OCI-LY1 (cell line): ENCODE data around the gene LBX1.

Source experiments
- H2AFZ ChIP-seq: fragments of 200-600 bp; sonication (generic), shearing (Covaris generic); 2 replicates; pipeline ENCODE4 v1.6.0; 2014; ENCODE audit warnings: antibody characterized with exemption, mild to moderate bottlenecking, low read length
- H3F3A ChIP-seq: fragments of 200-600 bp; sonication (generic), shearing (Covaris generic); 2 replicates; pipeline ENCODE4 v1.6.0; 2014; ENCODE audit warnings: mild to moderate bottlenecking, antibody characterized with exemption, low read length, moderate library complexity; ENCODE audit not compliant: insufficient read depth
- H3K27ac ChIP-seq: fragments of 200-600 bp; sonication (generic); 2 replicates; pipeline ENCODE4 v1.5.1; 2014; ENCODE audit warnings: low read length, mixed run types, mild to moderate bottlenecking, low read depth; ENCODE audit not compliant: poor library complexity, severe bottlenecking
- H3K27me3 ChIP-seq: fragments of 200-600 bp; sonication (generic); 2 replicates; pipeline ENCODE4 v1.6.0; 2014; ENCODE audit warnings: antibody characterized with exemption, mild to moderate bottlenecking, low read length, moderate library complexity; ENCODE audit not compliant: insufficient read depth
- H3K36me3 ChIP-seq: fragments of 200-600 bp; sonication (generic); 2 replicates; pipeline ENCODE4 v1.6.1; 2014; ENCODE audit warnings: mild to moderate bottlenecking, antibody characterized with exemption, low read length, moderate library complexity, mixed read lengths; ENCODE audit not compliant: insufficient read depth
- H3K4me1 ChIP-seq: fragments of 200-600 bp; sonication (generic); 2 replicates; pipeline ENCODE4 v1.5.1; 2014; ENCODE audit warnings: mild to moderate bottlenecking, low read length, moderate library complexity; ENCODE audit not compliant: insufficient read depth, severe bottlenecking
- H3K4me2 ChIP-seq: fragments of 200-600 bp; sonication (generic), shearing (Covaris generic); 2 replicates; pipeline ENCODE4 v1.6.1; 2014; ENCODE audit warnings: low read length
- H3K4me3 ChIP-seq: fragments of 200-600 bp; sonication (generic); 2 replicates; pipeline ENCODE4 v1.5.1; 2014; ENCODE audit warnings: low read length, low read depth, mild to moderate bottlenecking, mixed read lengths; ENCODE audit not compliant: poor library complexity, severe bottlenecking
- H3K79me2 ChIP-seq: fragments of 200-600 bp; shearing (Covaris generic); 2 replicates; pipeline ENCODE4 v1.6.1; 2016; ENCODE audit warnings: mixed run types, low read length, mixed read lengths; ENCODE audit not compliant: insufficient read depth
- H3K9ac ChIP-seq: fragments of 200-600 bp; sonication (generic), shearing (Covaris generic); 2 replicates; pipeline ENCODE4 v1.6.1; 2014; ENCODE audit warnings: mild to moderate bottlenecking, low read length, mixed read lengths
- H3K9me2 ChIP-seq: fragments of 200-600 bp; sonication (generic), shearing (Covaris generic); 2 replicates; pipeline ENCODE4 v1.6.1; 2014; ENCODE audit warnings: low read depth, mild to moderate bottlenecking, low read length, mixed read lengths
- H3K9me3 ChIP-seq: fragments of 200-600 bp; shearing (Covaris generic); 2 replicates; pipeline ENCODE4 v1.6.1; 2014; ENCODE audit warnings: low read length, mixed read lengths
- H4K20me1 ChIP-seq: fragments of 200-600 bp; sonication (generic), shearing (Covaris generic); 2 replicates; pipeline ENCODE4 v1.6.0; 2016; ENCODE audit warnings: mild to moderate bottlenecking, low read length; ENCODE audit not compliant: insufficient read depth
- EZH2 ChIP-seq: fragments of 200-600 bp; sonication (generic), shearing (Covaris generic); IDR thresholded peaks from 2 replicates; pipeline ENCODE4 v1.8.0; 2017; ENCODE audit warnings: borderline replicate concordance, mixed run types, mild to moderate bottlenecking, antibody characterized with exemption, low read length, moderate library complexity, mixed read lengths
- TF ChIP-seq, protein P1 (sequence below): fragments of 200-600 bp; sonication (generic), shearing (Covaris generic); IDR thresholded peaks from 2 replicates; pipeline ENCODE4 v1.5.1; 2017; ENCODE audit warnings: mild to moderate bottlenecking, antibody characterized with exemption, low read length, moderate library complexity, mixed read lengths

Gene LBX1

DNA sequence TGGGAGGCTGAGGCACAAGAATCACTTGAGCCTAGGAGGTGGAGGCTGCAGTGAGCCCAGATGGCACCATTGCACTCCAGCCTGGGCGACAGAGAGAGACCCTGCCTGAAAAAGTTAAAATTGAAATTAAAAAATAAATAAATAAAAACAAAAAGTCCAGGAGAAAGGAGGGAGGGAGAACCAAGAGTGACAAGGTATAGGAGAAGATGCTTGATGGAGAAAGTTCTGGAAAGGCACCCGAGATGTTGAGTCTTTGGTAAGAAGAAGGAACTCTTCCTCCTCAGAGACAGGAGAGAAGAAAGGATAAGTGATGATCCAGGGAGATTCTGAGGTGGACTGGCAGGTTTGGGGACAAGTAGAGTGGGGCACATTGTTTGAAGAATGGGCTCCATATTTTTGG is 17.4 kb upstream of the LBX1 start:
- no peaks in the 10 kb centered on the region for H3K36me3 ChIP-seq
- no peak overlapping the region for H3K4me2 ChIP-seq
- no peak overlapping the region for H2AFZ ChIP-seq
- H3K4me1 ChIP-seq = no peaks in the 10 kb centered on the region
- H3K9me3 ChIP-seq = no peaks in the 10 kb centered on the region
- H3K9me2 ChIP-seq = no peaks in the 10 kb centered on the region
- TF ChIP-seq, protein P1, sequence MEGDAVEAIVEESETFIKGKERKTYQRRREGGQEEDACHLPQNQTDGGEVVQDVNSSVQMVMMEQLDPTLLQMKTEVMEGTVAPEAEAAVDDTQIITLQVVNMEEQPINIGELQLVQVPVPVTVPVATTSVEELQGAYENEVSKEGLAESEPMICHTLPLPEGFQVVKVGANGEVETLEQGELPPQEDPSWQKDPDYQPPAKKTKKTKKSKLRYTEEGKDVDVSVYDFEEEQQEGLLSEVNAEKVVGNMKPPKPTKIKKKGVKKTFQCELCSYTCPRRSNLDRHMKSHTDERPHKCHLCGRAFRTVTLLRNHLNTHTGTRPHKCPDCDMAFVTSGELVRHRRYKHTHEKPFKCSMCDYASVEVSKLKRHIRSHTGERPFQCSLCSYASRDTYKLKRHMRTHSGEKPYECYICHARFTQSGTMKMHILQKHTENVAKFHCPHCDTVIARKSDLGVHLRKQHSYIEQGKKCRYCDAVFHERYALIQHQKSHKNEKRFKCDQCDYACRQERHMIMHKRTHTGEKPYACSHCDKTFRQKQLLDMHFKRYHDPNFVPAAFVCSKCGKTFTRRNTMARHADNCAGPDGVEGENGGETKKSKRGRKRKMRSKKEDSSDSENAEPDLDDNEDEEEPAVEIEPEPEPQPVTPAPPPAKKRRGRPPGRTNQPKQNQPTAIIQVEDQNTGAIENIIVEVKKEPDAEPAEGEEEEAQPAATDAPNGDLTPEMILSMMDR = no peak
- TF ChIP-seq EZH2 = no peak
- no peak overlapping the region for H3K9ac ChIP-seq
- H4K20me1 ChIP-seq = no peaks in the 10 kb centered on the region
- H3F3A ChIP-seq = no peaks in the 10 kb centered on the region
- H3K79me2 ChIP-seq = no peaks in the 10 kb centered on the region
- H3K27ac ChIP-seq = no peak overlapping the region
- H3K4me3 ChIP-seq = no peak overlapping the region
- no peaks in the 10 kb centered on the region for H3K27me3 ChIP-seq

DNA sequence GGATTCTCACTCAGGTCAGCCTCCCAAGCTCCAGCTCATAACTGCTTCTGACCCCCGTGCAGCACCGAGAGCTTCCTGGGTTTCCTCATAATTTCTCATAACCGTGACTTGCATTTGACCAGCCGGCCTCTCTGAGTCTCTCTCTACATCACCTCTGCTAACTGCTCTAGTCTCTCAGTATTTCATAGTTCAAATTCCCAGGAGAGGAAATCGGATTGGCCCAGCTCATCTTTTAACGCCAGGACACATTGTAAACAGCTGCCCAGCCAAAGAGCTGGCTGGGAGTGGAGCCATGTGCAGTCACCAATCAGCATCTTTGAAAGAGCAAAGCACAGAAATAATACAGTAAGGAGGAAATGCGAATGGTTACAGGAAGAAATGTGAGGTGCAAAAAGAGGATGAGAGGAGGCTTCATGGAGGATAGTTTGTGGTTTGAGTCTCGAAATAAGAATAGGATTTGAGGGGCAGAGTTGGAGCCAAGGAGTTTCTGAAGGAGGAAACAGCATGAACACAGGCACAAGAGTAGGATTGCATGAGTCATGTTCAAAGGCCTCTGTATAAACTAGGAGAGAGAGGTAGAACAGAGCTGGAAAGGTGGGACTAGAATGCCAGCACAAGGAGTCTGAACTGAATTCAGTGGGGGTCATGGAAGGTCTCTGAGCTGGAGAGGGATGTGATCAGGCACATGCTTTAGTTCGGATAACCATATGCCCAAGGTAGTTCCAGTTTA is 15.2 kb upstream of the LBX1 start:
- H3K79me2 ChIP-seq = no peaks in the 10 kb centered on the region
- no peak overlapping the region for H2AFZ ChIP-seq
- no peaks in the 10 kb centered on the region for H3K4me1 ChIP-seq
- no peak overlapping the region for H3K4me2 ChIP-seq
- no peaks in the 10 kb centered on the region for H3K36me3 ChIP-seq
- H3K9ac ChIP-seq = no peak overlapping the region
- no peaks in the 10 kb centered on the region for H3K9me3 ChIP-seq
- H4K20me1 ChIP-seq = no peaks in the 10 kb centered on the region
- no peaks in the 10 kb centered on the region for H3K9me2 ChIP-seq
- TF ChIP-seq, protein P1 = no peak
- TF ChIP-seq EZH2 = no peak
- H3F3A ChIP-seq = no peaks in the 10 kb centered on the region
- no peaks in the 10 kb centered on the region for H3K27me3 ChIP-seq
- no peak overlapping the region for H3K27ac ChIP-seq
- no peak overlapping the region for H3K4me3 ChIP-seq

DNA sequence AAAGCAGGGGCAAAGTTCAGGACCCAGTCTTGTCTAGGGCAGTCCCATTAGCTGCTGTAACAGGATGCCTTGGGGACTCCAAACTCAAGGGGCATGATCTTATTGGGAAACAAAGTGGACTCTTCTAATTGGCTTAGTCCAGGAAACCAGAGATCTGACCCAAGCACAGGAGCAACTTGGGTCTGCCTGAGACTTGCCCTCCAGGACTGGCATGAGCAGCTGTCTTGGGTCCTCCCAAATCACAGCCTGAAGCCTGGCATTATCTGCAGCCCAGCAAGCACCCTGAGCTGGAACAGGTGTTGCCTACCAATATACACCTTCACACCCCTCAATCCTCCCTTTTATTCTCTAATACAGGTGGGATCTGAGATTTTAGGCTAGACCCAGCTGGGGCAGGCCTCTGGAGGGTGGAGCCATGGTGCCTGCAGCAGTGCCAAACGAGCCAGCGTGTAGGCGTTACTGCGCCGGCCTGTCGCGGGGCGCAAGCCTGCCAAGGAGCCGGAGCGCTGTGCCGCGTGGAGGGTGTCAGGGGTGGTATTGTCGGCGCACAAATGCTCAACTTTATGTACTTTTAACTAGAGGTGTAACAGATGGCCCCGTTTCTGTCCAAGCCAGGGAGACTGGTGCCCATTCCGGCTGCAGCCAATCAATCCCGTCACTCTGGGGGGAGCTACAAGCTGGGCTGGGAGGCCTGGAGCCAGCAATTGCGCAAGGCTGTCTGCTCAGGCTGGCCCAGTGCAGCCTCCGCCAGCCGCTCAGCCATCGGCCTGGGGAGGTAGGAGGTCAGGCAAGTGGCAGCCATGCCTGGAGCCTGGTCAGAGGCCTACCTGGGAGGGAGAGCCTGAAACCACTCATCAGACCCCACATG is 12.8 kb upstream of the LBX1 start:
- TF ChIP-seq EZH2 = no peak
- TF ChIP-seq, protein P1 = no peak
- no peaks in the 10 kb centered on the region for H4K20me1 ChIP-seq
- H3K4me2 ChIP-seq = no peak overlapping the region
- no peaks in the 10 kb centered on the region for H3K9me3 ChIP-seq
- H3K9me2 ChIP-seq = no peaks in the 10 kb centered on the region
- H3K4me3 ChIP-seq = no peak overlapping the region
- no peaks in the 10 kb centered on the region for H3K79me2 ChIP-seq
- H3K27ac ChIP-seq = no peak overlapping the region
- H3K4me1 ChIP-seq = no peaks in the 10 kb centered on the region
- no peaks in the 10 kb centered on the region for H3K36me3 ChIP-seq
- no peak overlapping the region for H2AFZ ChIP-seq
- no peaks in the 10 kb centered on the region for H3K27me3 ChIP-seq
- no peak overlapping the region for H3K9ac ChIP-seq
- H3F3A ChIP-seq = no peaks in the 10 kb centered on the region
